A673 (cell line): ENCODE measurements around the gene DSCAM. TPM values are rescaled to one million over a fixed set of nuclear protein-coding genes. Genes with fewer than 3 reads are reported as not detected.

Source experiments
- BruUV-seq: library from RNA; stranded (reverse); fragments of 400-500 nt; replicated peaks from 2 replicates; lab custom pipeline; 2021; lab: Mats Ljungman, UMichigan
- CTCF ChIA-PET: fragments of 300-600 bp; sonication (Branson Sonifier 250); formaldehyde crosslinking; loops from one replicate; lab custom pipeline; 2022; ENCODE audit warnings: antibody characterized with exemption; lab: Charles Lee
- POLR2A ChIA-PET: fragments of 300-600 bp; sonication (Branson Sonifier 250); formaldehyde crosslinking; loops from one replicate; lab custom pipeline; 2022; ENCODE audit warnings: antibody characterized with exemption; ENCODE audit not compliant: low non-redundant PET; lab: Charles Lee
- DNase-seq: peaks from one replicate; pipeline ENCODE4 v3.0.0-alpha.2; 2015; ENCODE audit warnings: low spot score
- H3K27ac ChIP-seq: fragments of 200-600 bp; sonication (generic); 2 replicates; pipeline ENCODE4 v1.5.1; 2016; ENCODE audit warnings: mixed run types, low read depth, mild to moderate bottlenecking, mixed read lengths, antibody characterized with exemption, low read length; ENCODE audit not compliant: poor library complexity, severe bottlenecking
- H3K27me3 ChIP-seq: fragments of 200-600 bp; sonication (generic); replicated peaks from 2 replicates; pipeline ENCODE4 v1.6.1; 2017; ENCODE audit warnings: mixed run types, low read depth, mild to moderate bottlenecking, mixed read lengths, antibody characterized with exemption, low read length; ENCODE audit not compliant: insufficient read depth, poor library complexity
- H3K36me3 ChIP-seq: fragments of 200-600 bp; sonication (generic); 2 replicates; pipeline ENCODE4 v1.6.1; 2016; ENCODE audit warnings: mixed run types, mild to moderate bottlenecking, mixed read lengths, antibody characterized with exemption, low read length; ENCODE audit not compliant: insufficient read depth, poor library complexity, severe bottlenecking
- H3K4me1 ChIP-seq: fragments of 200-600 bp; sonication (generic); 2 replicates; pipeline ENCODE4 v1.6.1; 2017; ENCODE audit warnings: mixed run types, mild to moderate bottlenecking, mixed read lengths, antibody characterized with exemption, low read length; ENCODE audit not compliant: insufficient read depth, poor library complexity, severe bottlenecking
- H3K4me3 ChIP-seq: fragments of 200-600 bp; sonication (generic); 2 replicates; pipeline ENCODE4 v1.5.1; 2016; ENCODE audit warnings: low read depth, mixed run types, mild to moderate bottlenecking, mixed read lengths, low read length; ENCODE audit not compliant: poor library complexity, severe bottlenecking
- H3K9me3 ChIP-seq: fragments of 200-600 bp; sonication (generic); 2 replicates; pipeline ENCODE4 v1.6.1; 2016; ENCODE audit warnings: mixed run types, low read depth, mild to moderate bottlenecking, mixed read lengths, antibody characterized with exemption, low read length; ENCODE audit not compliant: poor library complexity, severe bottlenecking
- CTCF ChIP-seq: fragments of 300-800, 200-600 bp; sonication (generic); conservative IDR thresholded peaks from 2 replicates; pipeline ENCODE4 v1.5.1; 2017; ENCODE audit warnings: low read depth, mild to moderate bottlenecking, antibody characterized with exemption, low read length, moderate library complexity, mixed read lengths
- EZH2 ChIP-seq: fragments of 200-600 bp; sonication (generic); IDR thresholded peaks from 2 replicates; pipeline ENCODE4 v1.6.1; 2017; ENCODE audit warnings: borderline replicate concordance, low read depth, mild to moderate bottlenecking, mixed read lengths, antibody characterized with exemption, low read length; ENCODE audit not compliant: poor library complexity, severe bottlenecking
- intact Hi-C: fragments of 100-400 bp; cut with micrococcal nuclease; formaldehyde crosslinking; loops from one replicate; pipeline ENCODE4 v1.10.0; 2022; ENCODE audit not compliant: unreplicated experiment
- total RNA-seq: library from RNA; stranded (reverse); gene quantifications from 2 replicates; pipeline ENCODE4 v1.2.3, GENCODE V29; 2021

DSCAM gene
- total RNA-seq, 1 experiment from 2014 or later, result not detected

- Histone ChIP-seq H3K36me3 (no peaks in the 10 kb centered on the region), H3K4me1 (no peaks in the 10 kb centered on the region), H3K9me3 (peaks cover 34% of the 10 kb centered on the region), H3K4me3 (no peak overlapping the region), H3K27me3 (no peaks in the 10 kb centered on the region), H3K27ac (no peak overlapping the region)
- no peak for TF ChIP-seq CTCF
- TF ChIP-seq EZH2, result no peak
- no peak for DNase-seq
- BruUV-seq, result no TSS peak
- CTCF ChIA-PET, result no interaction called here
- POLR2A ChIA-PET, result no interaction called here
- intact Hi-C loops, result no loop called here
Measured at GRCh38 chr21:40683349-40683748, 163.6 kb downstream of the DSCAM start.

GRCh38 chr21:40681164-40681859 is 165.6 kb downstream of the DSCAM start:
- no peak for DNase-seq
- Histone ChIP-seq H3K36me3 (no peaks in the 10 kb centered on the region), H3K4me1 (no peaks in the 10 kb centered on the region), H3K4me3 (no peak overlapping the region), H3K9me3 (peaks cover 41% of the 10 kb centered on the region), H3K27me3 (no peaks in the 10 kb centered on the region), H3K27ac (no peak overlapping the region)
- intact Hi-C loops, result no loop called here
- ChIA-PET POLR2A (no interaction called here), CTCF (no interaction called here)
- TF ChIP-seq EZH2 (no peak), CTCF (no peak)
- no TSS peak for BruUV-seq

- TF ChIP-seq EZH2 (no peak), CTCF (no peak)
- no peak for DNase-seq
- no TSS peak for BruUV-seq
- Histone ChIP-seq H3K4me1 (no peaks in the 10 kb centered on the region), H3K4me3 (no peak overlapping the region), H3K27ac (no peak overlapping the region), H3K36me3 (no peaks in the 10 kb centered on the region), H3K9me3 (peaks cover 36% of the 10 kb centered on the region), H3K27me3 (no peaks in the 10 kb centered on the region)
- intact Hi-C loops, result no loop called here
- POLR2A ChIA-PET, result no interaction called here
- CTCF ChIA-PET, result no interaction called here
Measured at GRCh38 chr21:40680311-40680710, 166.6 kb downstream of the DSCAM start.
